HepG2 (cell line): ENCODE results near the gene GGCT. TPM values are rescaled to one million over a fixed set of nuclear protein-coding genes. Genes with fewer than 3 reads are reported as not detected.

Experiments used
- ATAC-seq: fragments of 200-7000 bp; cut with Tn5 transposase; 3 replicates; pipeline ENCODE4 v1.9.1; 2020; ENCODE audit warnings: mild to moderate bottlenecking, moderate library complexity
- BruUV-seq: library from RNA; stranded (reverse); fragments of 400-500 nt; replicated peaks from 2 replicates; lab custom pipeline; 2021; lab: Mats Ljungman, UMichigan
- CTCF ChIA-PET: fragments of 300-600 bp; formaldehyde crosslinking; extraction: SDS; loops from one replicate; lab custom pipeline; 2021; ENCODE audit warnings: low total read pairs, inconsistent platforms, low intra/inter-chr PET ratio; lab: Yijun Ruan, JAX
- POLR2A ChIA-PET: fragments of 350-600 bp; sonication (Branson Sonifier 250); formaldehyde crosslinking; loops from one replicate; lab custom pipeline; 2020; ENCODE audit warnings: antibody characterized with exemption, inconsistent platforms; lab: Yijun Ruan, JAX
- DNase-seq: peaks from one replicate; pipeline ENCODE4 v3.0.0-alpha.2; 2015; ENCODE audit warnings: low spot score
- FAIRE-seq: peaks from 3 replicates; lab custom pipeline; 2011; peaks lifted over from hg19 to GRCh38; lab: Jason Lieb, UNC
- H2AFZ ChIP-seq: one replicate; pipeline ENCODE4 v1.6.1; 2011; ENCODE audit warnings: low read length, inconsistent platforms
- H3K27ac ChIP-seq: fragments of 300-600 bp; 3 replicates; pipeline ENCODE4 v1.8.0; 2011; ENCODE audit warnings: mixed run types, mild to moderate bottlenecking, mixed read lengths, low read length, inconsistent platforms; ENCODE audit not compliant: insufficient read depth; ENCODE audit errors: extremely low read length
- H3K27me3 ChIP-seq, 2 experiments: fragments of 200-600 bp in 1 of 2; 2 replicates in 1 of 2; 3 replicates in 1 of 2; pipeline versions ENCODE4 v1.6.0 to v1.8.0; 2011; ENCODE audit warnings: low read length in 2 of 2, mild to moderate bottlenecking in 2 of 2, moderate library complexity in 2 of 2, inconsistent platforms in 1 of 2; ENCODE audit not compliant: insufficient read depth in 2 of 2, control insufficient read depth in 1 of 2
- H3K36me3 ChIP-seq, 2 experiments: fragments of 200-600 bp in 1 of 2; replicated peaks in 1 of 2; 2 replicates in 1 of 2; 3 replicates in 1 of 2; pipeline versions ENCODE4 v1.5.1 to v1.8.0; 2011; ENCODE audit warnings: low read length in 2 of 2, inconsistent platforms in 1 of 2; ENCODE audit not compliant: insufficient read depth in 2 of 2, control insufficient read depth in 1 of 2
- H3K4me1 ChIP-seq: 2 replicates; pipeline ENCODE4 v1.5.1; 2012; ENCODE audit warnings: low read length, inconsistent platforms; ENCODE audit not compliant: insufficient read depth
- H3K4me2 ChIP-seq: 2 replicates; pipeline ENCODE4 v1.6.0; 2011; ENCODE audit warnings: low read depth, low read length, inconsistent platforms
- H3K4me3 ChIP-seq, 3 experiments: fragments of 200-600 bp in 1 of 3; sonication (generic), shearing (Covaris generic) in 1 of 3; replicated peaks in 1 of 3; 2 replicates each; pipeline ENCODE4 v1.5.1; 2011 to 2016; ENCODE audit warnings: low read length in 3 of 3, inconsistent platforms in 2 of 3, low read depth in 2 of 3, mild to moderate bottlenecking in 2 of 3, control low read depth in 1 of 3, mixed read lengths in 1 of 3; ENCODE audit not compliant: insufficient read depth in 1 of 3
- H3K79me2 ChIP-seq: one replicate; pipeline ENCODE4 v1.6.1; 2011; ENCODE audit warnings: low read length, inconsistent platforms; ENCODE audit not compliant: insufficient read depth
- H3K9ac ChIP-seq: 2 replicates; pipeline ENCODE4 v1.6.0; 2011; ENCODE audit warnings: mild to moderate bottlenecking, low read depth, low read length, inconsistent platforms; ENCODE audit not compliant: insufficient read depth
- H3K9me3 ChIP-seq: 2 replicates; pipeline ENCODE4 v1.5.1; 2012; ENCODE audit warnings: mild to moderate bottlenecking, low read length
- H4K20me1 ChIP-seq: 2 replicates; pipeline ENCODE4 v1.6.0; 2011; ENCODE audit warnings: inconsistent platforms, mild to moderate bottlenecking, low read length, moderate library complexity; ENCODE audit not compliant: insufficient read depth
- AGO2 ChIP-seq: fragments of 200-400 bp; formaldehyde crosslinking; optimal IDR thresholded peaks from 2 replicates; pipeline ENCODE3; 2017; ENCODE audit warnings: mild to moderate bottlenecking, low read depth, low read length, moderate library complexity
- ARNT2 ChIP-seq: sonication (generic); formaldehyde crosslinking; IDR thresholded peaks from 2 replicates; pipeline ENCODE4 v1.8.0; 2022; ENCODE audit warnings: mild to moderate bottlenecking, low read depth, missing genetic modification reagents, moderate library complexity
- ATRX ChIP-seq: sonication (generic); formaldehyde crosslinking; IDR thresholded peaks from 2 replicates; pipeline ENCODE4 v1.4.0; 2020; ENCODE audit warnings: missing genetic modification reagents, borderline replicate concordance
- BCL6 ChIP-seq: IDR thresholded peaks from 2 replicates; pipeline ENCODE4 v1.6.1; 2016; ENCODE audit warnings: missing genetic modification reagents, missing compliant biosample characterization
- DBP ChIP-seq: sonication (generic); formaldehyde crosslinking; IDR thresholded peaks from 2 replicates; pipeline ENCODE4 v1.4.0; 2020; ENCODE audit warnings: missing genetic modification reagents; ENCODE audit errors: not compliant biosample characterization
- FOSL2 ChIP-seq: sonication (generic); formaldehyde crosslinking; IDR thresholded peaks from 2 replicates; pipeline ENCODE4 v1.4.0; 2020; ENCODE audit warnings: missing genetic modification reagents
- HIC2 ChIP-seq: sonication (generic); formaldehyde crosslinking; IDR thresholded peaks from 2 replicates; pipeline ENCODE4 v1.9.0; 2022; ENCODE audit warnings: low read depth, missing genetic modification reagents
- HMGXB4 ChIP-seq, 2 experiments: sonication (generic) in 1 of 2; formaldehyde crosslinking in 1 of 2; IDR thresholded peaks; 2 replicates each; pipeline versions ENCODE4 v1.4.0 to v1.6.1; 2018 to 2020; ENCODE audit warnings: missing genetic modification reagents in 2 of 2, borderline replicate concordance in 1 of 2, low read depth in 1 of 2, mild to moderate bottlenecking in 1 of 2, missing biosample characterization in 1 of 2
- MXD3 ChIP-seq: IDR thresholded peaks from 2 replicates; pipeline ENCODE4 v1.6.1; 2016; ENCODE audit warnings: mild to moderate bottlenecking, missing biosample characterization, missing genetic modification reagents
- NFIB ChIP-seq: sonication (generic); formaldehyde crosslinking; IDR thresholded peaks from 2 replicates; pipeline ENCODE4 v1.9.0; 2021; ENCODE audit warnings: missing genetic modification reagents, mild to moderate bottlenecking, borderline replicate concordance
- RXRA ChIP-seq: sonication (generic); formaldehyde crosslinking; IDR thresholded peaks from 2 replicates; pipeline ENCODE4 v1.5.1; 2020; ENCODE audit warnings: missing genetic modification reagents
- SAP130 ChIP-seq: IDR thresholded peaks from 2 replicates; pipeline ENCODE4 v1.6.1; 2016; ENCODE audit warnings: low read depth
- ZFP36L2 ChIP-seq: sonication (generic); formaldehyde crosslinking; IDR thresholded peaks from 2 replicates; pipeline ENCODE4 v1.4.0; 2020; ENCODE audit warnings: missing genetic modification reagents
- ZFY ChIP-seq: sonication (generic); formaldehyde crosslinking; IDR thresholded peaks from 2 replicates; pipeline ENCODE4 v1.4.0; 2020; ENCODE audit warnings: missing genetic modification reagents
- ZNF331 ChIP-seq: sonication (generic); formaldehyde crosslinking; IDR thresholded peaks from 2 replicates; pipeline ENCODE4 v1.4.0; 2020; ENCODE audit warnings: missing genetic modification reagents
- ZNF33B ChIP-seq: sonication (generic); formaldehyde crosslinking; IDR thresholded peaks from 2 replicates; pipeline ENCODE4 v1.5.1; 2020; ENCODE audit warnings: mild to moderate bottlenecking, missing genetic modification reagents
- ZNF704 ChIP-seq: sonication (generic); formaldehyde crosslinking; IDR thresholded peaks from 2 replicates; pipeline ENCODE4 v1.8.1; 2023; ENCODE audit warnings: mild to moderate bottlenecking, inconsistent platforms, moderate library complexity, missing genetic modification reagents, borderline replicate concordance
- ZNF777 ChIP-seq: sonication (generic); formaldehyde crosslinking; IDR thresholded peaks from 2 replicates; pipeline ENCODE4 v1.4.0; 2020; ENCODE audit warnings: missing genetic modification reagents
- ZNF792 ChIP-seq: IDR thresholded peaks from 2 replicates; pipeline ENCODE4 v1.6.1; 2016
- WGBS: methylation state at CpG from one replicate; pipeline ENCODE4 v1.1.6; 2017; ENCODE audit warnings: low lambda C conversion rate; 5-methylcytosine and 5-hydroxymethylcytosine counted together
- in situ Hi-C: cut with HindIII; loops from 2 replicates; pipeline ENCODE4 v1.10.0; 2017; ENCODE audit warnings: low pct_unique_long_range_greater_than_20kb; ENCODE audit not compliant: extremely low pct_ligation_motif_present
- intact Hi-C: fragments of 100-400 bp; cut with micrococcal nuclease; formaldehyde crosslinking; loops from one replicate; pipeline ENCODE4 v1.10.0; 2022; ENCODE audit not compliant: unreplicated experiment
- polyA plus RNA-seq, 8 experiments: library from polyadenylated mRNA; depleted of rRNA in 3 of 8; stranded (reverse) in 7 of 8; unstranded in 1 of 8; fragments of >200 nt; fragmentation: Illumina TruSeq in 4 of 8; extraction: Trizol in 4 of 8; gene quantifications; 2 replicates each; pipeline versions ENCODE4 v1.2.1 to v1.2.3, GENCODE V29; 2011 to 2016; ENCODE audit warnings: low read depth in 4 of 8, missing spikeins in 1 of 8, mixed read lengths in 1 of 8; ENCODE audit not compliant: insufficient read depth in 1 of 8
- total RNA-seq, 5 experiments: library from RNA; depleted of rRNA; stranded (reverse); fragments of >200 nt; fragmentation: Illumina TruSeq; extraction: Trizol; gene quantifications; 2 replicates each; pipeline ENCODE4 v1.2.3, GENCODE V29; 2016; ENCODE audit warnings: low read depth in 1 of 5

Gene GGCT
- total and polyA plus RNA-seq, 2 of the 13 experiments (the other 11 are each of a cell fraction or from before 2014, with no cell fraction given): 19.5 to 78.3 TPM

GRCh38 chr7:30549931-30550493, 45.4 kb upstream of the GGCT start:
- no peaks in the 10 kb centered on the region for H3K36me3 ChIP-seq
- no peak overlapping the region for H2AFZ ChIP-seq
- H4K20me1 ChIP-seq: no peaks in the 10 kb centered on the region
- H3K9me3 ChIP-seq: no peaks in the 10 kb centered on the region
- DNase-seq (no peak), FAIRE-seq (no peak), ATAC-seq (no peak)
- intact Hi-C loops: loop anchor here (10.0 kb wide), 1 partner anchor 195 kb away; no protein-coding TSS in a partner anchor
- 98% methylated on average over 7 of the region's 7 CpGs for WGBS
- BruUV-seq: no TSS peak
- H3K4me3 ChIP-seq: no peak overlapping the region
- ChIA-PET CTCF (interaction anchor here (2.6 kb wide), 1 partner anchor 14 kb away, joined by 24 read pairs; no protein-coding TSS in a partner anchor), POLR2A (no interaction called here)
- H3K27me3 ChIP-seq: no peaks in the 10 kb centered on the region
- peaks cover 20% of the 10 kb centered on the region for H3K4me1 ChIP-seq
- no peak overlapping the region for H3K4me2 ChIP-seq
- H3K79me2 ChIP-seq: no peaks in the 10 kb centered on the region
- TF ChIP-seq RXRA: no peak
- no peak for TF ChIP-seq DBP (CRISPR knock-in tag)
- TF ChIP-seq ZNF792 (CRISPR knock-in tag): no peak
- TF ChIP-seq ARNT2 (CRISPR knock-in tag): no peak
- TF ChIP-seq BCL6: no peak
- no peak for TF ChIP-seq ATRX (CRISPR knock-in tag)
- TF ChIP-seq SAP130: no peak
- TF ChIP-seq ZNF331 (CRISPR knock-in tag): no peak
- TF ChIP-seq MXD3: no peak
- TF ChIP-seq NFIB (CRISPR knock-in tag): no peak
- no peak for TF ChIP-seq AGO2
- no peak for TF ChIP-seq HIC2 (CRISPR knock-in tag)
- no peak for TF ChIP-seq ZNF777 (CRISPR knock-in tag)
- no peak for TF ChIP-seq ZNF704 (CRISPR knock-in tag)
- TF ChIP-seq ZFY: no peak
- TF ChIP-seq FOSL2 (CRISPR knock-in tag): no peak
- TF ChIP-seq HMGXB4 (CRISPR knock-in tag; IDR thresholded peaks at IDR 0.05; ENCODE audit: borderline replicate concordance in 1 of 2, low read depth in 1 of 2): no peak
- no peak for TF ChIP-seq ZFP36L2 (CRISPR knock-in tag)
- no peak for TF ChIP-seq ZNF33B
- in situ Hi-C loops: no loop called here
- no peak overlapping the region for H3K27ac ChIP-seq
- no peak overlapping the region for H3K9ac ChIP-seq
